HUDEP-2 (cell line): Measurements from ENCODE around the gene TOR1AIP2.
"Not testable (repeated sequence)": the region's sequence is repeated elsewhere in the genome, so short reads cannot be mapped to it uniquely, and the experiment has no call there.

ENCODE experiments used
- DNase-seq, 76 experiments: peaks; one replicate each; lab custom pipeline; 2025; ENCODE audit not compliant: unreplicated experiment in 76 of 76; lab: John Stamatoyannopoulos, UW

The TOR1AIP2 gene

GRCh38 chr1:179809506-179810366 is 67.9 kb downstream of the TOR1AIP2 start:
- peak in 43 of 76 experiments; percentile 4 to 61 (median 23) for DNase-seq

- DNase-seq: no peak
Measured at GRCh38 chr1:179808503-179808902, 69.1 kb downstream of the TOR1AIP2 start.

- DNase-seq: no peak
Measured at GRCh38 chr1:179807691-179808485, 69.7 kb downstream of the TOR1AIP2 start.

GRCh38 chr1:179807291-179807690 is 70.3 kb downstream of the TOR1AIP2 start:
- no peak for DNase-seq

GRCh38 chr1:179806333-179806732 is 71.3 kb downstream of the TOR1AIP2 start:
- no peak for DNase-seq

GRCh38 chr1:179805291-179806195 is 72.1 kb downstream of the TOR1AIP2 start:
- no peak for DNase-seq

GRCh38 chr1:179804417-179804816 is 73.2 kb downstream of the TOR1AIP2 start:
- not testable (repeated sequence) for DNase-seq

GRCh38 chr1:179803918-179804317 is 73.7 kb downstream of the TOR1AIP2 start:
- no peak for DNase-seq

GRCh38 chr1:179803104-179803503 is 74.5 kb downstream of the TOR1AIP2 start:
- DNase-seq: no peak

- DNase-seq: no peak
Measured at GRCh38 chr1:179800481-179800880, 77.1 kb downstream of the TOR1AIP2 start.

GRCh38 chr1:179798864-179799516 is 78.6 kb downstream of the TOR1AIP2 start:
- DNase-seq: no peak

GRCh38 chr1:179798213-179798863 is 79.3 kb downstream of the TOR1AIP2 start:
- no peak for DNase-seq

GRCh38 chr1:179794669-179795068 is 82.9 kb downstream of the TOR1AIP2 start:
- DNase-seq: no peak

GRCh38 chr1:179794146-179794545 is 83.5 kb downstream of the TOR1AIP2 start:
- DNase-seq: no peak

GRCh38 chr1:179793281-179793680 is 84.3 kb downstream of the TOR1AIP2 start:
- no peak for DNase-seq
